Diencephalon (tissue), 1 donor: ENCODE measurements around the gene SNW1. TPM values are rescaled to one million over a fixed set of nuclear protein-coding genes. Genes with fewer than 3 reads are reported as not detected.

Experiments
- total RNA-seq: library from RNA; depleted of rRNA; stranded (reverse); fragments of >200 nt; gene quantifications from one replicate; pipeline ENCODE4 v1.2.3, GENCODE V29; 2014

Gene SNW1
- total RNA-seq, result 47.1 TPM

DNA sequence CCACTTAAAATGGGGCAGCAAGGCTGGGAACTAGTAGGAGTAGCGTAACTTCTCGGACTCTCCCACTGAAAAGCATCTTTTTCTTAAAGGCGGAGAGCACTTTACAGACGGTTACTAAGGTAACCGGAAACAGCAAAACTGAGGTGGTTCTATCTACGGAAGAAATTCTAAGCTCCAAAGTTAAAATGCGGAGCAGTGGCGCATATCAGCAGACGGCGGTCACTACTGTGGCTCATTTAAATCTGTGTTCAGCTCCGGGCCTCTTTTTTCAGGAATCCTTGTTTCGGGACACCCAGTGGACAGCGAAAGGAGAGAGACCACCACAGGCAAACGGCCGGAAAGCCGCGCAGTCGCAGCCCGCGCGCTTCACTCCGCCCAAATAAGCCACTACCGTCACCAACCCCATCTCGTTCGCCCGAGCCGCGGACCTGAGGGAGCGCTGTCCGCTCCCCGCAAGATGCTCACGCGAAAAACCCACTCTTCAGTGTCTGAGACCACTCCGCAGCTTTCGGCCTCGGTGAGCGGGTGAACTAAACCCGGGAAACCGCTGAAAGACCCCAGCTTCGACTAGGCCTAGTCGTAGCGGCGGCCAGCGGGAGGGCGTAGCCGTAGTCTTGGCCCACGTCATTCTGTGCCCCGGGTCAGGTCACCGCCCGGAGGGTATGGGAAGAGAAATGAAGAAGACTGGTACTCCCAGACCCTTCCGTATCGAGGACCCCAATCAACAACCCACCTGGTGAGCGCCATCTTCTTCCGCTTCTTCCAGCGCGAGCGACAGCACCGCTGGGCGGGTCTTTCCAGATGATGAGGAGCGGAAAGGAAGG lies at the start of gene SNW1:
Gene SNW1 (minus strand): TSS at position 776 of the 824 bp plus-strand sequence. CDS start 29 bp downstream, at position 747.

DNA sequence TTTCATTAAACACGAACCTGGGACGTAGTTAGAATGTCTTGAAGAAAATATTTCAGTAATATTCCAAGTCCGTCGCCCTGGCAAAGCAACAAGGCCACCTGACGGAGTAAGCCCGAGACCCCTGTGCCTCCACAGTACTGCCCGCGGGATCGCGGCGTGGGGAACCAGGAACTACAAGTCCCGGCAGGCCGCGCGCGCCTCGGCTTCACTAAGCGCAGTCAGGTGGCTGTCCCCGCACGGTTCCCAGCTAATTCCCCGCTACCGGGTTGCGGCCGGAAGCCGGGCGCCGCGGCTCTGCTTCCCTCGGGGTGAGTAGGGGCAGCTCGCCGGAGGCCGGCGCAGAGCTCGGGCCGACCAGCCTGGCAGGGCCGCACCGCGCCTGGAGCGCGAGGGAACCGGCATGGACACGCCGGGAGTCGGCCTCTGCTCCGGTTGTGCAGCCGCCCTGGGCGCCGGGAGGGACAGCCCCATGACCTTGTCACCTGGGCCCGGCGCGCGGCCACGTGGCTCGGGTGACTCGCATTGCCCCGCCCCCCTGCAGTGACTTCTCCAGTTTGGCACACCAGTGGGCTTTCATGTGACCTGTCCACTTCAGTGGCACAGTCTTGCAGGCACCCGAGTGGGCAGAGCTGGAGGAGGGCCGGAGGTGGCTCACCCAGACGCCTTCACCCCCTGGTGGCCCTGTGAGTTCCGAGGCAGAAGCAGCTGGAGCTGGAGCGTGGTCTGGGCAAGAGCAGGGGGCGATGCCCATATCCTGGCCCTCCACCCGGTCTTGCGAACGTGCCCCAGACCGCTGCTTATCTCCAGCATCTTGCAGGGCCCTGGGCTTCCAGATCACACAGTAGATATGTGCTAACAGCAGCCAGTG lies 39.1 kb upstream of the SNW1 start, which contains the start of gene ADCK1:
Gene ADCK1 (plus strand): TSS at position 247 of the 868 bp plus-strand sequence. CDS start 18,870 bp downstream, outside the sequence.

DNA sequence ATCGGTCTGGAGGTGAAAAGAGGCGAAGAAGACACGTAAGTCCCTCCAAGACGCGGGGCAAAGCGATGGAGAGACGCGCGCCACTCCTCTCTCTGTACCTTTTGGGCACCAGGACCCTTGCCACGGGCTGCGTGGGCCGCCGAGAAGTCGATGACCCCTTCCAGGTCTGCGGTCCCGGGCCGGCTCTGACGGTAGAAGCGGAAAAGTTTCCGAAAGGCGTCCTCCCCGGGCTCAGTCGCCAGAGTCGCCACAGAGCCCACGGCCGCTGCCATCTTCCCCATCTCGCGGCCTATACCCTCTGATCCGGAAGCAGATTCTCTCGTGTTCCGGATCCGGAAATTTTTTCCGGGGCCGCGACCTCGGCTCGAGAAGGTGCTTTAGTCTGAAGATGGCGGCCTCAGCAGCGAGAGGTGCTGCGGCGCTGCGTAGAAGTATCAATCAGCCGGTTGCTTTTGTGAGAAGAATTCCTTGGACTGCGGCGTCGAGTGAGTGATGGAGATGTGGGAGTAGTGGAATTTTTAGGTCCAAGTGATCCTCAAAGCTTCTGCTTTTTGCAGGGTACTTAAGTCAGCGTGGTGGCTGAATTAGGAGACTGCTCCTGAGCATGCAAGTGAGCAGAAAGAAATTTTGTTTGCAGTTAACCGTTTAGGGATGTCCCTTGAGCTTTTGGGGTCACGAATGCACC lies 53.1 kb downstream of the SNW1 start, which contains the start of the genes ALKBH1 and SLIRP:
Gene ALKBH1 (minus strand): TSS at position 300 of the 685 bp plus-strand sequence. CDS start 19 bp downstream, at position 281.
Gene SLIRP (plus strand): TSS at position 380 of the 685 bp plus-strand sequence. CDS start 9 bp downstream, at position 389.

Other genes with a start within 250 kb of the SNW1 start
- gene SPTLC2, start 144.5 kb downstream of the SNW1 start, total RNA-seq, result 49.1 TPM
- 10.6 TPM for gene ALKBH1, start 53.1 kb downstream of the SNW1 start, total RNA-seq
- gene SLIRP, start 53.1 kb downstream of the SNW1 start, total RNA-seq, result 96.7 TPM
- gene ADCK1, start 39.0 kb upstream of the SNW1 start, total RNA-seq, result 8.5 TPM